ENCODE measurements around the gene ADGRL1. TPM values are rescaled to one million over a fixed set of nuclear protein-coding genes. Genes with fewer than 3 reads are reported as not detected.

ADGRL1 gene
- total and polyA plus RNA-seq, 10 of the 15 experiments (the other 5 are each of a cell fraction or from before 2014, with no cell fraction given) = 0.05 to 4.8 (median 0.71) TPM

DNA sequence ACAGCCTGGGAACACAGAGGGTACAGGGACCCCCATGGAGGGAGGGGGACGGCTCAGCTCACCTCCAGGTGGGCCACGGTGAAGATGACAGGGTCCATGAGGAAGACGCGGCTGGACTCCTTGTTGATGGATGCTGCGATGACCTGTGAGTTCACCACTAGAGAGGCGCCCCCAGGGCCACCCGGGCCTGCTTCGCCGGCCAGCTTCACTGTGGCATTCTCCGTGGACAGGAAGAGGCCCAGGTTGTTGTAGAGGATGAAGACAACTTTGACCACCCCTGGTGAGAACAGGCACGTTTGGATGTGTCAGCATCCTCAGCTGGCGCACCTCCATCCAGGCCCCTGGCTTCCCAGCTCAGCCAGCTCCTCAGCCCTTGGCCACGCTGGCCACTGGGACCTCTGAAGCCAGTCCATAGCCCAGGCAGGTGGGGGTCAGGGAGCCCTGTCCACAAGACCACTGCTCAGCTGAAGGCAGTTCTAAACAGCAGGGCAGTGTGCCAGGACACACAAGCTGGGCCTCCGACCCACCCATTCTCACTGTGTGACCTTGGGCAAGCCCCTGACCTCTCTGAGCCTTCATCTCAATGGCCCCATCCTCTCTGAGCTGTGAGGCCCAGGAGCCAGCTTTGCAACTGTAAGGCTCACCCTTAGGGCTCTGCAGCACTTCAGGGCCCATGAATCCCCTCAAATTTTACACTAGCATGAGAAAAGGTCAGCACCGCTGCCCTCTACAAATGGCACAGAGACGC is 47.5 kb downstream of the ADGRL1 start:
- in situ Hi-C loops (cut with MboI) (no loop called here), intact Hi-C loops (cut with micrococcal nuclease; ENCODE audit: unreplicated experiment) (no loop called here)
- Histone ChIP-seq H3K4me2 (ENCODE audit: control insufficient read depth, insufficient read depth) (no peak overlapping the region), H3K9ac (ENCODE audit: control insufficient read depth, insufficient read depth, low read length) (no peak overlapping the region), H3K9me3 (replicated peaks; ENCODE audit: control insufficient read depth, insufficient read depth, low read length) (no peaks in the 10 kb centered on the region), H3K27me3 (replicated peaks in 1 of 2; ENCODE audit: control insufficient read depth in 2 of 2, insufficient read depth in 2 of 2, low read length in 1 of 2) (no peaks in the 10 kb centered on the region), H2AFZ (ENCODE audit: control insufficient read depth, low read depth, low read length) (no peak overlapping the region), H3K4me3 (no peak overlapping the region), H3K36me3 (ENCODE audit: control insufficient read depth in 2 of 2, insufficient read depth in 2 of 2, low read length in 1 of 2) (no peaks in the 10 kb centered on the region), H3K27ac (ENCODE audit: control insufficient read depth, insufficient read depth) (no peak overlapping the region), H3K4me1 (ENCODE audit: control insufficient read depth, insufficient read depth, low read length) (no peaks in the 10 kb centered on the region), H4K20me1 (ENCODE audit: control insufficient read depth, insufficient read depth) (no peaks in the 10 kb centered on the region; the same call in 1 of the 2 replicates), H3K79me2 (ENCODE audit: control insufficient read depth, insufficient read depth, low read length) (no peaks in the 10 kb centered on the region)
- TF ChIP-seq, protein P1, sequence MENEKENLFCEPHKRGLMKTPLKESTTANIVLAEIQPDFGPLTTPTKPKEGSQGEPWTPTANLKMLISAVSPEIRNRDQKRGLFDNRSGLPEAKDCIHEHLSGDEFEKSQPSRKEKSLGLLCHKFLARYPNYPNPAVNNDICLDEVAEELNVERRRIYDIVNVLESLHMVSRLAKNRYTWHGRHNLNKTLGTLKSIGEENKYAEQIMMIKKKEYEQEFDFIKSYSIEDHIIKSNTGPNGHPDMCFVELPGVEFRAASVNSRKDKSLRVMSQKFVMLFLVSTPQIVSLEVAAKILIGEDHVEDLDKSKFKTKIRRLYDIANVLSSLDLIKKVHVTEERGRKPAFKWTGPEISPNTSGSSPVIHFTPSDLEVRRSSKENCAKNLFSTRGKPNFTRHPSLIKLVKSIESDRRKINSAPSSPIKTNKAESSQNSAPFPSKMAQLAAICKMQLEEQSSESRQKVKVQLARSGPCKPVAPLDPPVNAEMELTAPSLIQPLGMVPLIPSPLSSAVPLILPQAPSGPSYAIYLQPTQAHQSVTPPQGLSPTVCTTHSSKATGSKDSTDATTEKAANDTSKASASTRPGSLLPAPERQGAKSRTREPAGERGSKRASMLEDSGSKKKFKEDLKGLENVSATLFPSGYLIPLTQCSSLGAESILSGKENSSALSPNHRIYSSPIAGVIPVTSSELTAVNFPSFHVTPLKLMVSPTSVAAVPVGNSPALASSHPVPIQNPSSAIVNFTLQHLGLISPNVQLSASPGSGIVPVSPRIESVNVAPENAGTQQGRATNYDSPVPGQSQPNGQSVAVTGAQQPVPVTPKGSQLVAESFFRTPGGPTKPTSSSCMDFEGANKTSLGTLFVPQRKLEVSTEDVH (IDR thresholded peaks at IDR 0.05; ENCODE audit: low read depth, partially characterized antibody) = no peak
- TF ChIP-seq MXI1 (IDR thresholded peaks at IDR 0.05; ENCODE audit: low read depth, low read length) = no peak
- no peak for TF ChIP-seq BACH1 (IDR thresholded peaks at IDR 0.05; ENCODE audit: borderline replicate concordance)
- no peak for TF ChIP-seq RCOR1 (conservative IDR thresholded peaks at IDR 0.05; ENCODE audit: low read depth, low read length)
- TF ChIP-seq, protein P2, sequence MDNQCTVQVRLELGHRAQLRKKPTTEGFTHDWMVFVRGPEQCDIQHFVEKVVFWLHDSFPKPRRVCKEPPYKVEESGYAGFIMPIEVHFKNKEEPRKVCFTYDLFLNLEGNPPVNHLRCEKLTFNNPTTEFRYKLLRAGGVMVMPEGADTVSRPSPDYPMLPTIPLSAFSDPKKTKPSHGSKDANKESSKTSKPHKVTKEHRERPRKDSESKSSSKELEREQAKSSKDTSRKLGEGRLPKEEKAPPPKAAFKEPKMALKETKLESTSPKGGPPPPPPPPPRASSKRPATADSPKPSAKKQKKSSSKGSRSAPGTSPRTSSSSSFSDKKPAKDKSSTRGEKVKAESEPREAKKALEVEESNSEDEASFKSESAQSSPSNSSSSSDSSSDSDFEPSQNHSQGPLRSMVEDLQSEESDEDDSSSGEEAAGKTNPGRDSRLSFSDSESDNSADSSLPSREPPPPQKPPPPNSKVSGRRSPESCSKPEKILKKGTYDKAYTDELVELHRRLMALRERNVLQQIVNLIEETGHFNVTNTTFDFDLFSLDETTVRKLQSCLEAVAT (IDR thresholded peaks at IDR 0.05) = no peak
- DNase-seq (ENCODE audit: low read depth, low spot score) = no peak
- 87% methylated on average over 16 of the region's 16 CpGs for WGBS (ENCODE audit: insufficient coverage, insufficient replicate concordance, low lambda C conversion rate, missing lambda C conversion rate)
- ChIA-PET POLR2A (interaction anchor here (0.5 to 0.6 kb wide), 2 partner anchors 55 to 335 kb away, joined by 3 to 7 read pairs; no protein-coding TSS in a partner anchor), RAD21 (ENCODE audit: unreplicated experiment) (no interaction called here), CTCF (interaction anchor here (0.6 to 2.2 kb wide), 2 partner anchors 22 to 36 kb away, joined by 3 to 7 read pairs; partner anchors contain the start of gene ASF1B), SMC1A (ENCODE audit: uncharacterized antibody, unreplicated experiment) (no interaction called here)
- ATAC-seq = no peak
- BruUV-seq (replicated peaks) = no TSS peak
- FAIRE-seq = no peak

Data from GM12878 (cell line).